ENCODE measurements around the gene POLG. TPM values are rescaled to one million over a fixed set of nuclear protein-coding genes. Genes with fewer than 3 reads are reported as not detected.

Gene POLG
- total RNA-seq, 1 experiment from 2014 or later: 63.1 TPM

GRCh38 chr15:89301304-89302089 lies 33.1 kb downstream of the POLG start:
- no peak for DNase-seq
- Histone ChIP-seq H3K27me3 (replicated peaks; ENCODE audit: control insufficient read depth, insufficient read depth, low read length) (no peaks in the 10 kb centered on the region), H3K4me3 (ENCODE audit: low read depth, low read length) (no peak overlapping the region), H3K9me3 (no peaks in the 10 kb centered on the region), H3K4me1 (no peaks in the 10 kb centered on the region), H3K36me3 (ENCODE audit: control insufficient read depth, insufficient read depth, low read length) (no peaks in the 10 kb centered on the region)
- ChIA-PET CTCF (interaction anchor here (0.6 to 2.5 kb wide), 4 partner anchors 92 to 307 kb away, joined by 5 to 29 read pairs (median 6); no protein-coding TSS in a partner anchor), POLR2A (no interaction called here)
- no peak for TF ChIP-seq CTCF (IDR thresholded peaks at IDR 0.05; ENCODE audit: insufficient read depth in 1 of 2, low read depth in 1 of 2, low read length in 1 of 2, severe bottlenecking in 1 of 2, unreplicated experiment in 1 of 2)
- no TSS peak for BruUV-seq (replicated peaks)
- no peak overlapping the region for H3K4me3 Mint-ChIP-seq (ENCODE audit: unreplicated experiment)
- no peaks in the 10 kb centered on the region for H3K9me3 Mint-ChIP-seq (ENCODE audit: unreplicated experiment)
- no peaks in the 10 kb centered on the region for H3K27me3 Mint-ChIP-seq (ENCODE audit: insufficient read depth, unreplicated experiment)
- peaks cover 67% of the 10 kb centered on the region for H3K36me3 Mint-ChIP-seq (ENCODE audit: insufficient read depth, unreplicated experiment)
- no peak overlapping the region for H3K27ac Mint-ChIP-seq (ENCODE audit: unreplicated experiment)
- H3K4me1 Mint-ChIP-seq (ENCODE audit: low read depth, unreplicated experiment): no peaks in the 10 kb centered on the region
- intact Hi-C loops (cut with micrococcal nuclease; ENCODE audit: unreplicated experiment): no loop called here

- peak in 1 of 2 experiments; percentile 16 for TF ChIP-seq CTCF (IDR thresholded peaks at IDR 0.05; ENCODE audit: insufficient read depth in 1 of 2, low read depth in 1 of 2, low read length in 1 of 2, severe bottlenecking in 1 of 2, unreplicated experiment in 1 of 2)
- H3K27ac Mint-ChIP-seq (ENCODE audit: unreplicated experiment): no peak overlapping the region
- H3K9me3 ChIP-seq: no peaks in the 10 kb centered on the region
- H3K9me3 Mint-ChIP-seq (ENCODE audit: unreplicated experiment): no peaks in the 10 kb centered on the region
- POLR2A ChIA-PET: no interaction called here
- no peaks in the 10 kb centered on the region for H3K4me1 ChIP-seq
- no peak for DNase-seq
- H3K27me3 Mint-ChIP-seq (ENCODE audit: insufficient read depth, unreplicated experiment): no peaks in the 10 kb centered on the region
- CTCF ChIA-PET: interaction anchor here (1.0 to 2.5 kb wide), 2 partner anchors 70 to 93 kb away, joined by 3 to 29 read pairs; no protein-coding TSS in a partner anchor
- H3K27me3 ChIP-seq (replicated peaks; ENCODE audit: control insufficient read depth, insufficient read depth, low read length): no peaks in the 10 kb centered on the region
- intact Hi-C loops (cut with micrococcal nuclease; ENCODE audit: unreplicated experiment): loop anchor here (1.0 kb wide), 1 partner anchor 93 kb away; no protein-coding TSS in a partner anchor
- BruUV-seq (replicated peaks): no TSS peak
- no peak overlapping the region for H3K4me3 Mint-ChIP-seq (ENCODE audit: unreplicated experiment)
- H3K4me3 ChIP-seq (ENCODE audit: low read depth, low read length): no peak overlapping the region
- H3K36me3 Mint-ChIP-seq (ENCODE audit: insufficient read depth, unreplicated experiment): peaks cover 62% of the 10 kb centered on the region
- no peaks in the 10 kb centered on the region; the same call in 1 of the 2 replicates for H3K36me3 ChIP-seq (ENCODE audit: control insufficient read depth, insufficient read depth, low read length)
- H3K4me1 Mint-ChIP-seq (ENCODE audit: low read depth, unreplicated experiment): no peaks in the 10 kb centered on the region
Measured at GRCh38 chr15:89299896-89300295, 34.7 kb downstream of the POLG start.

GRCh38 chr15:89293012-89293411 lies 41.6 kb downstream of the POLG start:
- H3K4me3 ChIP-seq (ENCODE audit: low read depth, low read length): no peak overlapping the region
- no peak for DNase-seq
- H3K27me3 Mint-ChIP-seq (ENCODE audit: insufficient read depth, unreplicated experiment): no peaks in the 10 kb centered on the region
- no peaks in the 10 kb centered on the region for H3K4me1 Mint-ChIP-seq (ENCODE audit: low read depth, unreplicated experiment)
- H3K27me3 ChIP-seq (replicated peaks; ENCODE audit: control insufficient read depth, insufficient read depth, low read length): no peaks in the 10 kb centered on the region
- no peak for TF ChIP-seq CTCF (IDR thresholded peaks at IDR 0.05; ENCODE audit: insufficient read depth in 1 of 2, low read depth in 1 of 2, low read length in 1 of 2, severe bottlenecking in 1 of 2, unreplicated experiment in 1 of 2)
- no peak overlapping the region for H3K4me3 Mint-ChIP-seq (ENCODE audit: unreplicated experiment)
- BruUV-seq (replicated peaks): no TSS peak
- POLR2A ChIA-PET: interaction anchor here (0.6 kb wide), 1 partner anchor 26 kb away, joined by 3 read pairs; no protein-coding TSS in a partner anchor
- CTCF ChIA-PET: no interaction called here
- H3K4me1 ChIP-seq: no peaks in the 10 kb centered on the region
- no peaks in the 10 kb centered on the region; the same call in 1 of the 2 replicates for H3K36me3 ChIP-seq (ENCODE audit: control insufficient read depth, insufficient read depth, low read length)
- H3K27ac Mint-ChIP-seq (ENCODE audit: unreplicated experiment): no peak overlapping the region
- no peaks in the 10 kb centered on the region for H3K9me3 Mint-ChIP-seq (ENCODE audit: unreplicated experiment)
- peaks cover 67% of the 10 kb centered on the region for H3K36me3 Mint-ChIP-seq (ENCODE audit: insufficient read depth, unreplicated experiment)
- intact Hi-C loops (cut with micrococcal nuclease; ENCODE audit: unreplicated experiment): no loop called here
- no peaks in the 10 kb centered on the region for H3K9me3 ChIP-seq

Data from Caco-2 (cell line).